Neural progenitor cell (in vitro differentiated cells): ENCODE results near the gene CSNK2A1. TPM values are rescaled to one million over a fixed set of nuclear protein-coding genes. Genes with fewer than 3 reads are reported as not detected.

Experiments
- DNase-seq: peaks from one replicate; pipeline ENCODE4 v3.0.0-alpha.2; 2016; ENCODE audit warnings: low spot score
- H2AFZ ChIP-seq: fragments of 200-600 bp; sonication (generic); replicated peaks from 2 replicates; pipeline ENCODE4 v1.6.1; 2016; ENCODE audit warnings: antibody characterized with exemption
- H3F3A ChIP-seq: fragments of 200-600 bp; sonication (generic); 2 replicates; pipeline ENCODE4 v1.6.1; 2016; ENCODE audit warnings: antibody characterized with exemption, low read depth
- H3K27ac ChIP-seq: fragments of 200-600 bp; sonication (generic); 2 replicates; pipeline ENCODE4 v1.5.1; 2016; ENCODE audit warnings: mild to moderate bottlenecking
- H3K27me3 ChIP-seq: fragments of 200-600 bp; sonication (generic); 2 replicates; pipeline ENCODE4 v1.6.1; 2016; ENCODE audit warnings: mild to moderate bottlenecking, moderate library complexity
- H3K36me3 ChIP-seq: fragments of 200-600 bp; sonication (generic); 2 replicates; pipeline ENCODE4 v1.5.1; 2016
- H3K4me1 ChIP-seq: fragments of 200-600 bp; sonication (generic); 2 replicates; pipeline ENCODE4 v1.6.1; 2016; ENCODE audit warnings: mixed run types
- H3K4me2 ChIP-seq: fragments of 200-600 bp; sonication (generic); 2 replicates; pipeline ENCODE4 v1.6.1; 2016
- H3K4me3 ChIP-seq: fragments of 200-600 bp; sonication (generic); 2 replicates; pipeline ENCODE4 v1.5.1; 2016
- H3K79me2 ChIP-seq: fragments of 200-600 bp; sonication (generic); 2 replicates; pipeline ENCODE4 v1.6.1; 2016; ENCODE audit warnings: low read depth
- H3K9ac ChIP-seq: fragments of 200-600 bp; sonication (generic); 2 replicates; pipeline ENCODE4 v1.6.1; 2016
- H3K9me3 ChIP-seq: fragments of 200-600 bp; sonication (generic); 2 replicates; pipeline ENCODE4 v1.5.1; 2016; ENCODE audit warnings: low read depth
- H4K20me1 ChIP-seq: fragments of 200-600 bp; sonication (generic); 2 replicates; pipeline ENCODE4 v1.6.1; 2016; ENCODE audit warnings: low read depth
- H3K27ac Mint-ChIP-seq: 3 replicates; pipeline ENCODE4 v1.8.0; 2021; ENCODE audit warnings: mixed read lengths
- H3K27me3 Mint-ChIP-seq: 2 replicates; pipeline ENCODE4 v1.8.0; 2022; ENCODE audit warnings: low read depth, mild to moderate bottlenecking, inconsistent platforms, moderate library complexity, mixed read lengths; ENCODE audit not compliant: insufficient read depth
- H3K36me3 Mint-ChIP-seq: 3 replicates; pipeline ENCODE4 v1.8.0; 2021; ENCODE audit warnings: mixed read lengths
- H3K4me1 Mint-ChIP-seq: 3 replicates; pipeline ENCODE4 v1.8.0; 2021; ENCODE audit warnings: mixed read lengths
- H3K4me3 Mint-ChIP-seq: 3 replicates; pipeline ENCODE4 v1.8.0; 2021; ENCODE audit warnings: mild to moderate bottlenecking, moderate library complexity, mixed read lengths
- H3K9me3 Mint-ChIP-seq: 3 replicates; pipeline ENCODE4 v1.8.0; 2020; ENCODE audit warnings: mixed read lengths
- EZH2 ChIP-seq: fragments of 200-600 bp; sonication (generic); IDR thresholded peaks from 2 replicates; pipeline ENCODE4 v1.6.1; 2017; ENCODE audit warnings: antibody characterized with exemption, mild to moderate bottlenecking, moderate library complexity
- EZH2phosphoT487 ChIP-seq: fragments of 200-600 bp; sonication (generic); IDR thresholded peaks from 2 replicates; pipeline ENCODE4 v1.6.1; 2017; ENCODE audit warnings: antibody characterized with exemption
- total RNA-seq: library from RNA; depleted of rRNA; stranded (reverse); fragments of >200 nt; gene quantifications from 2 replicates; pipeline ENCODE4 v1.2.3, GENCODE V29; 2015; ENCODE audit warnings: low replicate concordance
- TF ChIP-seq, protein P1 (sequence below): fragments of 200-600 bp; sonication (generic); IDR thresholded peaks from 2 replicates; pipeline ENCODE4 v1.5.1; 2017; ENCODE audit warnings: antibody characterized with exemption, mild to moderate bottlenecking

Gene CSNK2A1
- total RNA-seq, 1 donor from 2014 or later = 599 TPM

DNA sequence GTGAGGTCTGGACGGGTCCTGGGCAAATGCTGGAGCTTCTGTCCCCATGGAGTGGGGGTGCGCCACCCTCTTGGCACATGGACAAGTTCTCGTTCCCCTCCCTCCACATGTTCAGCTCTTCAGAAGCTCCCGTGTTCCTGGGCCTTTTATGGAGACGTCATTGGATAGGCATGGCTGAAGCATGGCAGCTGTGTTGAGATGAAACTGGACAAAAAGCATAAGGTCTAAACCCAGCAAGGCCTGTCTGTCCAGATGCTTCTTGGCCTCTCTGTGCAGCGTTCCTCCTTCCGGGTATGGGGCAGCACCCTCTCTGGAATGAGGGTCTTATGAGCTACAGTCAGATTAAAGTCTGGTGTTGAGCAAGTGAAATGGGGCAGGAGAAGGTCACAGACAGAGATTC lies 108.0 kb downstream of the CSNK2A1 start:
- Histone ChIP-seq H3K9me3 (no peaks in the 10 kb centered on the region), H3K27me3 (no peaks in the 10 kb centered on the region), H3F3A (peaks cover 5% of the 10 kb centered on the region), H2AFZ (no peak overlapping the region), H3K4me2 (no peak overlapping the region), H3K9ac (no peak overlapping the region), H3K4me1 (no peaks in the 10 kb centered on the region), H3K27ac (no peak overlapping the region), H3K36me3 (no peaks in the 10 kb centered on the region), H3K79me2 (no peaks in the 10 kb centered on the region), H3K4me3 (no peak overlapping the region), H4K20me1 (peaks cover 5% of the 10 kb centered on the region)
- Mint-ChIP-seq H3K4me3 (no peak overlapping the region), H3K36me3 (peaks cover 37% of the 10 kb centered on the region), H3K4me1 (peaks cover 12% of the 10 kb centered on the region), H3K27me3 (peaks cover 7% of the 10 kb centered on the region), H3K9me3 (no peaks in the 10 kb centered on the region), H3K27ac (no peak overlapping the region)
- no peak for DNase-seq
- TF ChIP-seq, protein P1, sequence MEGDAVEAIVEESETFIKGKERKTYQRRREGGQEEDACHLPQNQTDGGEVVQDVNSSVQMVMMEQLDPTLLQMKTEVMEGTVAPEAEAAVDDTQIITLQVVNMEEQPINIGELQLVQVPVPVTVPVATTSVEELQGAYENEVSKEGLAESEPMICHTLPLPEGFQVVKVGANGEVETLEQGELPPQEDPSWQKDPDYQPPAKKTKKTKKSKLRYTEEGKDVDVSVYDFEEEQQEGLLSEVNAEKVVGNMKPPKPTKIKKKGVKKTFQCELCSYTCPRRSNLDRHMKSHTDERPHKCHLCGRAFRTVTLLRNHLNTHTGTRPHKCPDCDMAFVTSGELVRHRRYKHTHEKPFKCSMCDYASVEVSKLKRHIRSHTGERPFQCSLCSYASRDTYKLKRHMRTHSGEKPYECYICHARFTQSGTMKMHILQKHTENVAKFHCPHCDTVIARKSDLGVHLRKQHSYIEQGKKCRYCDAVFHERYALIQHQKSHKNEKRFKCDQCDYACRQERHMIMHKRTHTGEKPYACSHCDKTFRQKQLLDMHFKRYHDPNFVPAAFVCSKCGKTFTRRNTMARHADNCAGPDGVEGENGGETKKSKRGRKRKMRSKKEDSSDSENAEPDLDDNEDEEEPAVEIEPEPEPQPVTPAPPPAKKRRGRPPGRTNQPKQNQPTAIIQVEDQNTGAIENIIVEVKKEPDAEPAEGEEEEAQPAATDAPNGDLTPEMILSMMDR = no peak
- TF ChIP-seq EZH2phosphoT487 = no peak
- TF ChIP-seq EZH2 = no peak

DNA sequence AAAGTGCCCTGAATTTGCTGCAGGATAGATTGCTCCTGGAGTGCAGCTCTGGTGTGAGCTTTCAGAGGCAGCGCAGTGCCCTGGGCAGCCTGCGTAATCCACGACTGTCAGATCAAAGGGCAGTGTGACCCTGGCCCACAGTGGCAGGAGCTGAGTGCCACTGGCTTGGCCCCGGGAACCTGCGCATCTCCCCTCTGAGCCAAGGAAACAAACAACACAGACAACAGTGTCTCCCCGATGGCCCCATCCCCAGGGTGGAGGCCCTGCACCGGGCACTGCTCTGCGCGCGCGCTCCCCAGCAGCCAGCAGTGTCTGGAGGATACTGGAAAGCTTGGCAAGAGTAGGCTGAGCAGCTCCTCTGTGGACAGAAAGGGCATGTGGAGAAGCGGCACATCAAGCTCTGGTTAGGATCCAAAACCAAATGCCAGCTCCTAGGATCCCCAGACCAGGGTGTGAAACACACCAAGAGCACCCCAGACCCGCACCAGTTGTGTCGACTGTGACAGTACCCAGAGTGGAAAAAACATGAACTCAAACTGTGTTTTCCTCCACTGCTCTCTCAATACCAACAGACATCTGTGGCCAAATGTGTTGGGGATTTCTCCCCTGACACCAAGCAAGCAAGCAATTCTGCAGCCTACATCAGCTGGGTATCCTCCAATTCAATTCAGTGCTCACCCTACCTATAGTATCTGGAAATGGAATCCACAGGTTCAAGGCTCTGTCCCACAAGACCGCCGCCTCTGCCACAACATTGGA lies 108.8 kb downstream of the CSNK2A1 start:
- H3K79me2 ChIP-seq = no peaks in the 10 kb centered on the region
- no peak overlapping the region for H3K4me3 ChIP-seq
- no peaks in the 10 kb centered on the region for H3K9me3 ChIP-seq
- Mint-ChIP-seq H3K4me3 (no peak overlapping the region), H3K9me3 (no peaks in the 10 kb centered on the region), H3K27me3 (peaks cover 7% of the 10 kb centered on the region), H3K4me1 (peaks cover 12% of the 10 kb centered on the region), H3K36me3 (peaks cover 34% of the 10 kb centered on the region), H3K27ac (peak overlapping the region; percentile 10)
- no peak overlapping the region for H2AFZ ChIP-seq
- no peaks in the 10 kb centered on the region for H3K4me1 ChIP-seq
- H3K27ac ChIP-seq = no peak overlapping the region
- no peaks in the 10 kb centered on the region for H3K27me3 ChIP-seq
- DNase-seq = no peak
- TF ChIP-seq EZH2 = no peak
- TF ChIP-seq EZH2phosphoT487 = no peak
- TF ChIP-seq, protein P1 = no peak
- no peaks in the 10 kb centered on the region for H3K36me3 ChIP-seq
- no peak overlapping the region for H3K4me2 ChIP-seq
- H4K20me1 ChIP-seq = peaks cover 5% of the 10 kb centered on the region
- H3F3A ChIP-seq = peaks cover 5% of the 10 kb centered on the region
- H3K9ac ChIP-seq = no peak overlapping the region

DNA sequence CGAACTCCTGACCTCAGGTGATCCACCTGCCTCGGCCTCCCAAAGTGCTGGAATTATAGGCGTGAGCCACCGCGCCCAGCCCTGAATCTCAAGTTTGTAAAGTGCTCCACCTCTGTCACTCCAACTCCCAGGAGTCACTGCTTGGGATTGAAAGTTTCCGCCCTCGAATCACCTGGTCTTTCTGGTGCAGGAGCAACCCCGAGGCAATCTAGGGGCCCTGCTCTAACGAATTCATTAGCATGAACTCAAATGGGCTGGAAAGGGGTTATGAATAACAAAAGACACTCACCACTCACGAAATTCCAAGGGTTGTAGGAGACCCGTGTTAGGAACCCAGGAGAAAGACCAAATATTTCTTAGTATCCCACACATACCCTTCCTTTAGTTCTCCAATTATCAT lies 109.4 kb downstream of the CSNK2A1 start:
- Histone ChIP-seq H3K4me3 (no peak overlapping the region), H3K27ac (no peak overlapping the region), H3K36me3 (no peaks in the 10 kb centered on the region), H3K4me1 (no peaks in the 10 kb centered on the region), H3K9ac (no peak overlapping the region), H3K9me3 (no peaks in the 10 kb centered on the region), H3K4me2 (no peak overlapping the region), H4K20me1 (peaks cover 5% of the 10 kb centered on the region), H3K27me3 (no peaks in the 10 kb centered on the region), H3F3A (peaks cover 5% of the 10 kb centered on the region), H2AFZ (no peak overlapping the region), H3K79me2 (no peaks in the 10 kb centered on the region)
- H3K4me1 Mint-ChIP-seq = peaks cover 12% of the 10 kb centered on the region
- peak overlapping the region; percentile 10 for H3K27ac Mint-ChIP-seq
- H3K4me3 Mint-ChIP-seq = no peak overlapping the region
- TF ChIP-seq EZH2phosphoT487 (no peak), EZH2 (no peak)
- TF ChIP-seq, protein P1 = no peak
- DNase-seq = no peak
- no peaks in the 10 kb centered on the region for H3K9me3 Mint-ChIP-seq
- H3K27me3 Mint-ChIP-seq = peaks cover 7% of the 10 kb centered on the region
- H3K36me3 Mint-ChIP-seq = peaks cover 28% of the 10 kb centered on the region
